Measurements from ENCODE around the gene ALG3.

Gene ALG3

GRCh38 chr3:184229394-184230080, 19.2 kb downstream of the ALG3 start, which contains the start of gene VWA5B2:
TSS of gene VWA5B2 (plus strand) at chr3:184229585. CDS start at chr3:184230529, 944 bp downstream.
- peak within 1 kb of the TSS; percentile 1 for H3K4me3 ChIP-seq (ENCODE audit: low read length)
- peak; percentile 46 for DNase-seq (ENCODE audit: low read depth)
- TF ChIP-seq CTCF (IDR thresholded peaks at IDR 0.05; ENCODE audit: insufficient read depth, low read depth, low read length, missing control alignments): no peak

DNA sequence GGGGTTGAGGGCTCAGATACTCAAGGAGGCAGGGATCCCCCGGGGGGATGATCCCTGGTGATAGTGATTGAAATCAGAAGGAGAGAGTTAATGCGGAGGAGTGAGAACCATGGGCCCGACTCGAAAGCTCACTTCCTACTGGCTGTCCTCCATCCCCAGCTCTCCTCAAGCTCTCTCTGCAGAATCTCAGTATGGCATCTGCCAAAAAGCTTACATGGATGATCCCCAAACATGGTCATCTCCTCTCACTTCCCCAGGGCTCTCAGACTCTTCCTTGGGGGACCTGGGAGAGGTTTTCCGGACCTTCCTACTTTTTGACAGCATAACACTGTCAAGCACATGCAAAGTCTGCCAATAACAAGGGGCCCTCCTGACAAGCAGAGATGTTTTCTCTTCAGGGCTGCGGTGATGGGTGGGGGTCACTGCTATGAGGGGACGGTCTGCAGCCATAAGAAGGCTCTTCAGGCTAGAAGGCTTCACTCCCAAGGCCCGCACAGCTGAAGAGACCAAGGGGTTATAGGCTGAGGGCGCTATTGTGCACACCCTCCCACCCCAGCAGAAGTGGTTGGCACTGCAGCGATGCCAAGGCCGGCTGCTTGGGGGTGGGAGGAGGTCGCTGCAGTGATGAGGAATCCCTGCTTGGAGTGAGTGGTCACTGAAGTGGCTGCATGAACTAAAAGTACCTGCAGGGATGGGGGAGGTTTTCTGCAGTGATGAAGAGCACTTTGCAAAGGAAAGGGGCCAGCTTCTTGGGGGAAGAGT, 20.2 kb downstream of the ALG3 start:
- no peak for DNase-seq (ENCODE audit: low read depth)
- no peak for TF ChIP-seq CTCF (IDR thresholded peaks at IDR 0.05; ENCODE audit: insufficient read depth, low read depth, low read length, missing control alignments)

GRCh38 chr3:184227481-184227935, 21.3 kb downstream of the ALG3 start:
- peak; percentile 86 for TF ChIP-seq CTCF (IDR thresholded peaks at IDR 0.05; ENCODE audit: insufficient read depth, low read depth, low read length, missing control alignments)
- peak; percentile 42 for DNase-seq (ENCODE audit: low read depth)

More for the DNA sequence above, 20.2 kb downstream of the ALG3 start:
- H3K4me3 ChIP-seq (ENCODE audit: low read length): no peak overlapping the region

GRCh38 chr3:184223946-184224345, 24.8 kb downstream of the ALG3 start:
- DNase-seq (ENCODE audit: low read depth): no peak
- no peak overlapping the region for H3K4me3 ChIP-seq (ENCODE audit: low read length)
- no peak for TF ChIP-seq CTCF (IDR thresholded peaks at IDR 0.05; ENCODE audit: insufficient read depth, low read depth, low read length, missing control alignments)

More at GRCh38 chr3:184227481-184227935, 21.3 kb downstream of the ALG3 start:
- no peak overlapping the region for H3K4me3 ChIP-seq (ENCODE audit: low read length)

DNA sequence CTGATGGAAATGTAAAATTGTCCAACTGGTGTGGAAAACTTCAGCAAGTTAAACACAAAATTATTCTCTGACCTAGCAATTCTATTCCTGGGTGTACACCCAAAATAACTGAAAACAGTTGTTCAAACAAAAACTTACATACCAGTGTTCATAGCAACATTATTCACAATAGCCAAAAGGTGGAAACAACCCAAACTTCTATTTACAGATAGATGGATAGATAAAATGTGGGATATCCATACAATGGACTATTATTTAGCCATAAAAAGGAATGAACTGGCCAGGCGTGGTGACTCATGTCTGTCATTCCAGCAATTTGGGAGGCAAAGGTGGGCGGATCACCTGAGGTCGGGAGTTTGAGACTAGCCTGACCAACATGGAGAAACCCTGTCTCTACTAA, 26.2 kb downstream of the ALG3 start:
- no peak overlapping the region for H3K4me3 ChIP-seq (ENCODE audit: low read length)
- no peak for DNase-seq (ENCODE audit: low read depth)
- no peak for TF ChIP-seq CTCF (IDR thresholded peaks at IDR 0.05; ENCODE audit: insufficient read depth, low read depth, low read length, missing control alignments)

DNA sequence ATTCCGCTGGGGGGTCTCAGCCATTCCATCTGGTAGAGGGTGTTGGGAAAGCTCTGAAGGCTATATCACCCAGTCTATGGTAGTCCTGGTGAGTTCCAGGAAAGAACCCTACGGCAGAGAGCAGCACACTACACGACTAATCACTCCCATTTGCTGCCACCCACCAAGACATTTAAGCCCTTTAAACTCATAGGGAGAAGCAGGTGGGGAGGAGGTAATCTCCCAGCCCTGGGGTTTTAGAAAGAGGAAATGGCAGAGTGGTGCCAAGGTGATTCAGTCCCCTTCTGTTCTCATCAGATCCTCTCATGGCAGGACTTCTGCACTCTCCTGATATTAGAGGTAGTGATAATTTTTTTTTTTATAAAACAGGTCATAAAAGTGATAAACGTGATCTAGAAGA, 29.9 kb downstream of the ALG3 start:
- DNase-seq (ENCODE audit: low read depth): no peak
- no peak overlapping the region for H3K4me3 ChIP-seq (ENCODE audit: low read length)
- TF ChIP-seq CTCF (IDR thresholded peaks at IDR 0.05; ENCODE audit: insufficient read depth, low read depth, low read length, missing control alignments): no peak
